ENCODE data around the gene WDR27.
"Not testable (repeated sequence)": the region's sequence is repeated elsewhere in the genome, so short reads cannot be mapped to it uniquely, and the experiment has no call there.

The WDR27 gene

DNA sequence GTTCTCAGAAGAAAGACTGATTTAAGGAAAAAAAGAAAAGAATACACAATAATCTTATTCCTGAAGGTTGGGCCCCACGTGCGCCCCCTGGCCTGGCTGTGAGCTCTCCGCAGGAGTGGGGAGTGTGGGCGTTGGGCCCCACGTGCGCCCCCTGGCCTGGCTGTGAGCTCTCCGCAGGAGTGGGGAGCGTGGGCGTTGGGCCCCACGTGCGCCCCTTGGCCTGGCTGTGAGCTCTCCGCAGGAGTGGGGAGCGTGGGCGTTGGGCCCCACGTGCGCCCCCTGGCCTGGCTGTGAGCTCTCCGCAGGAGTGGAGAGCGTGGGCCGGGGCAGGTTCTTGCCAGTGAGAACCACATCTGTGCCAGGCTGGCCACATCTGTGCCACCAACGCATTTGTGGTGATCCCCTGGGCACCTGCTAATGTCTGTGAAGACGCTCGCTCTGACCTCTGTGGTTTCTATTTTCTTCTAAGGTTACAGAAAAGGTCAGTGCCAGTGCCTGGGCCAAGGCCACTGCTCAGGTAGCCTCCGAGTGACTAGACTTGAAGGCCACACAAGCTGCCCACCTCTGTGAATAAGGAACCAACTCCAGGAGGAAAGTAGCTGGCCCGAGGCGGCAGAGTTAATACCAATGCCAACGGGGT lies 41.0 kb downstream of the WDR27 start:
- no peak for DNase-seq

DNA sequence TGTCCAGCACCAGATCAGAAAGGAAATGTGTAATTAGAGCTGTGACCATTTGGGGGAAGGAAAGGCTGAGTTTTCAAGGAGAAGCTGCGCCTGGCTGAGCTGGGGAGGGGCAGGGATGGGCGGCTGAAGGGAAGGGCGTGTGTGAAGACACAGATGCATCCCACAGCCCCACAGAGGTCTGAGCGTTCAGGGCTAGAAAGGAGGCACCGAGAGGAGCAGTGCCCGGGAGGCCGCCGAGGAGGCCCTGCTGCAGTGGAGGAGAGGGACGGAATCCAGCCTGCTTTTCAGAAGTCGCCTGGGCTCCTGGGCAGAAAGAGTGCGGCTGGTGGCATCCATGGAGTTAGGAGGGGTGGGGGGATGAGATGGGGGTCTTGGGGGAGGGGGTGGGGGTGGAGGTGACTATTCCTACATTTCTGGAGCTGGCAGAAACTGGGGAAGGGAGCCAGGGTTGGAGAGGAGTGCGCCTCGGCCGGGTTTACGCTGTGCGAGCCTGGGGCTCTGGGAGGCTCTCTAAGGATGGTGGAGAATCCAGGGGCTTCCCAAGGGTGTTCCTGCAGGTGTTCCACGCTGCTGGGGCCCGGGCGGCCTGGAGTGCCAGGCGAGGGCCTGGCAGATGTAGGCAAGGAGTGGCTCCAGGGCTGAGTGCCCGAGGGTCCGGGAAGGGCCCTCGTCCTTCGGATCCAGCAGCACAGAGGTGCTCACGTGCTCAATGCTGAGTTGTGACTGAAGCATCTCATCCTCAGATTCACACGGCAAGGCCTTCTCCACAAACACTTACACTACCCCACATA lies 41.8 kb downstream of the WDR27 start:
- DNase-seq: no peak

DNA sequence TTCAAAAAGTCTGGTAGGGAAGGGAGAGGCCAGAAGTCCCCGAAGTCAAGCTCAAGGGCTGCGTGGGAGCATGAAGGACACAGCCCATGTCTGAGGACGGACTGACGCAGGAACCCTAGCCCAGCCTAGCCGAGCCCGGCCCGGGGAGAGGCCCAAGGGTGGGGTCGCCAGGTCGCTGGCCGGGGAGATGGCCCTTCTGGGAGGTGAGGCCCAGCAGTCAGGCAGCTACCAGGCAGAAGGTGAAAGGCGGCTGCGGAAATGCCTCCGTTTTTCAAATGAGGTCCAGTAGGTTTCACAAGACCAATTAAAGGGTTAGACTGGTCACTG lies 44.6 kb downstream of the WDR27 start:
- no peak for DNase-seq

DNA sequence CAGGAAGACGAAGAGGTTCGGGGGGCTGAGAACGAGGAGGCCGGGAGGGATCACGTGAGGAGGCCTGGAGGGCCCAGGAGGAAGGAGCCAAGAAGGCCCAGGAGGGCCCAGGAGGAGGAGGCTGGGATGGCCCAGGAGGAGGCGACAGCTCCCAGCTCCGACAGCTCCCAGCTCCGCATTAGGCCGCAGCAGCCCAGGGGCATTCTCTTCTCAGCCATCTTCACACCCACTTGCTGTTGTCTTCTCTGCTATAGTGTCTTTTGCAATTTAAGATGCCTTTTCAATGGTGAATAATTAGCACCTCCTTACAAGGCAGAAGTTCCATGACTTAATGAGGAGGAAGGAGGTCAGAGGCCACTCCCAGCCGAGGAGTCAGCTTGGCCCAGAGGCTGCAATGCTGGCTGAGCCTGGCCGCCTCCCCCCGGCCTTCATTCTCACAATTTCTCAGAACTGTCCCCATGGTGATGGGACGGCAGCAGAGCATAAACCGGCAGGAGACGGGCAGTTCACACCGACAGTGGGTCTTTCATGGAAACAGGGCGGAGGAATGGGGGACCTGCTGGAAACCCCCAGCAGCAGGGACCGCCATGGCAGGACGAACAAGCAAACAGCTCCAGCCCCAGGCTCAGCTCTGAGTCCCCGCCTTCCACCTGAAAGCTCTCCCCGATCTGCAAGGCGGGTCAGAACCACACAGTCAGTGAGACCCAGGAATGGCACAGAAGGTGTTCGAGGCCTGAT lies 45.1 kb downstream of the WDR27 start:
- DNase-seq: no peak

DNA sequence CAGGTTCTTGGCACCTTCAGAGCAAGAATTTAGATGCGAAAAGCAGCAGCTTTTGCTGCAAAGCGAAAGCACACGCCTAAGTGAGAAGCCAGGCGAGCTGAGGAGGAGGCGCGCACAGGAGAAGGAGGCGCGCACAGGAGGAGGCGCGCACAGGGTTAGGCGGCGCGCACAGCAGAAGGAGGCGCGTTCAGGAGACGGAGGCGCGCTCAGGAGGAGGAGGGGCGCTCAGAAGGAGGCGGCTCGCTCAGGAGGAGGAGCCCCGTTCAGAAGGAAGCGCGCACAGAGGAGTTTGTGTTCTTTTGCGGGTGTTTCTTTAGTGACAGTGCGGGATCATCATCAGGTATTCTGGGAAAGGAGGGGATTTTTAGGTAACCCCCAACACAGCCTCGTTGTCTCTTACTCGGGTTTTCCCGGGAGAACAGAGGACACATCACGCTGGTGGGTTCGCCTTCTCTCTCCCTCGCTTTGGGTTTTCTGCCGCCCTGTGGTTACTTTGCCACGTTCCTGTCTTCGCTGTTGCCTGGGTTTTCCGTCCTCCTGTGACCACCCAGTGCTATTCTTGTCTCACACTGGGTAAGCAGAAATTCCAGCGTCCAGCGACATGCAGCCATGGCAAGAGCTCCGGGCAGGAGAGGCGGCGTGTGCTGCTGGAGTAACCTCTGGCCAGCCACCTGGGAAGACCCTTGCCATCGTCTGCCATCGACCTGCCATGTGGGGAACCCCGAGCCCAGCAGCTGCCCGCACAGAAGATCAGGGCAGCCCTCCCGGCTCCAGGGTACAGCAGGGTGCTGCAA lies 47.0 kb downstream of the WDR27 start:
- peak; percentile 58 to 67 for DNase-seq

DNA sequence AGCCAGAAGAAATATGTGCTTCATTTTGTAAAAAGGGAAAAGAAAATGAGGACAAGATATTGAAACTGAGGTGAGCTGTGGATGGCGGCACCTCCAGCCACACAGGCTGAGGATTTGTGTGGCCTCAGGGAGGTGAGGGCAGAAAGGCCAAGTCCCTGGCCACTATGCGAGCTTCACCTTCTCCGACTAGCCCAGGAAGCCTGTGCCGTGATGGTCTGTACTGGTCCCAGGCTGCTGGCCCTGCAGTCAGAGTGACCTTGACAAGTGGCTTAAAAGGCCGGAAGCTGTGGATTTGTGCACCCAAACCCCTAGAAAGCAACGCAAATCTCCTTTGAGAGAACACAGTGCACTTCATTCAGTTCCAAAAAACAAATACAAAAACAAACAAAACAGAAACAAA lies 48.1 kb downstream of the WDR27 start:
- no peak for DNase-seq

DNA sequence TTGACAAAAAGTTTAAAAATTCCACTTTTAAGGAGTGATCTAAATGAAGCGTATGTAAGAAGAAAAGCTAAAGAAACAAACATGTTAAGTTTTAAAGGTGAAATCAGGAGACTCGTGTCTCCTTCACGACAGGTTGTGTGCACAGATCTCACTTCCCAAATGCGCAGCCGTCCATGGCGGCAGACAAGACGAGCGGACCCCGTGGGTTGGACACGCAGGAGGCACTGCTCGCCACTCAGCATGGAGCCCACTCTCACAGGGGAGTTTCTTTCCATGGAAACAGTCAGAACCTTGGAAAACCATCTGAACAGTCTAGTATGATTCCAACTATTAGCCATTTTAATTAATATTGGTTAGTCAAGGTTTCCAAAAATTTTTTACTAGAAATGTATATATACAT lies 48.9 kb downstream of the WDR27 start:
- DNase-seq: no peak

DNA sequence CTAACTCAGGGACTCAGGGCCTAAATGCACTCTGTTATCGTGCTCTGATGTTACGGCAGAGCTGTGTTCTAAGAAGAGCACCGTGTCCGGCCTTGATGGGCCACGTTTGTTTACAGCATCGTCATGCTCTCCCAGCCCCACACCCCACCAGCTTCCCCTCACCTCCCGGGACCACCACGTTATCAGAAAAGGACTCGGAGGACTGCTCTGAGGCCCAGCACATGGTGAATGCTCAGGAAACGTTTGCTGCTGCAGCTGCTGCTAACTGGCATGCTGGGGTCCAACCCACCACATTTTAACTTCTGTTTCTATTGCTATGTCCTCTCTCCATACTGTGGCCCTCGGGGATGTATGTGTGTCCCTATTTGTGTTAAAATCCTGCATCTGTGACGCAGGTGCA lies 50.3 kb downstream of the WDR27 start:
- no peak for DNase-seq

DNA sequence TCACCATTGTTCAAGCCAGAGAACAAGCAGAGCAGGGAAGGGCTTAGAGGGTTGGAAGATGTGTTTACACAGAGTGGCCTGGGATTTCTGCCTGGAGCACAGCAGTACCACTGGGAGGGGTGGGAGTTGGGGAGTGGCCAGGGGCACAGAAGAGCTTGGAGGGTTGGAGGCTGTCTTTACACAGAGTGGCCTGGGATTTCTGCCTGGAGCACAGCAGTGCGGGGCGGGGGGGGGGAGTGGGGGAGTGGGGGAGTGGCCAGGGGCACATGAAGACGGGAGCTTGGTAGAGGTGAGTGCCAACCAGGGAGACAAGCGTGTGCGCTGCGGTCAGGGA lies 50.9 kb downstream of the WDR27 start:
- DNase-seq: no peak

DNA sequence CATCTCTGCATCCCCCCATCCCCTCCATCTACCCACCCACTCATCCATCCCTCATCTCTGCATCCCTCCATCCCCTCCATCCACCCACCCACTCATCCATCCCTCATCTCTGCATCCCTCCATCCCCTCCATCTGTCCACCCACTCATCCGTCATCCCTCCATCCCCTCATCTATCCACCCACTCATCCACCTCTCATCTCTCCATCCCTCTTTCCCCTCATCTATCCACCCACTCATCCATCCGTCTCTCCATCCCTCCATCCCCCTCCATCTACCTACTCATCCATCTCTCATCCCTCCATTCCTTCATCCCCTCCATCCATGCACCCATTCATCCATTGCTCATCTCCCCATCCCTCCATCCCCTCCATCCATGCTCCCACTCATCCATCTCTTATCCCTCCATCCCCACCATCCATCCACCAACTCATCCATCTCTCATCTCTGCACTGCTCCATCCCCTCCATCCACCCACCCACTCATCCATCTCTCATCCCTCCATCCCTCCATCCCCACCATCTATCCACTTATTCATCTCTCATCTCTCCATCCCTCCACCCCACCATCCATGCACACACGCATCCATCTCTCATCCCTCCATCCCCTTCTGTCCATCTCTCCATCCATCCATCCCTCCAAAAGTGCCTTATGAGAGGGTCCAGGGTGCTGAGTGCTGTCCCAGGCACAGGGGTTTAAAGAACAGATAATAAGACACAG lies 51.4 kb downstream of the WDR27 start:
- no peak for DNase-seq

DNA sequence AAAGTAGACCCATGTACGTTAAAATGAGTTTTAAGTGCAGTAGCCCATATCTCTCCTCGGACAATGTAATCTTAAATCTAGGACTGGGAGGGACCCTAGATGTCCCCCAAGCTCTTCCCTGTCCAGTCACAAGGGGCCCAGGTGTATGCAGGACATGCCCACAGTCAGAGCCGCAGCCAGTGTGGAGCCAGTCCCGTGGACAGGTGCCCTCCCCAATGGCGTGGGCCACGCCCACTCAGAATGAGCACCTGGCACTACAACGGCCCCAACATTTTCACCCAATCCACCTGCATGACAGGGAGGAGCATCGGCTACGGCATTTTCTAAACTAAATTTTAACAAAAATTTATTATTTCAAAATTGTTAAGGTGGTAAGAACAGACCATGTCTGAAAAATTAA lies 53.2 kb downstream of the WDR27 start:
- no peak for DNase-seq

DNA sequence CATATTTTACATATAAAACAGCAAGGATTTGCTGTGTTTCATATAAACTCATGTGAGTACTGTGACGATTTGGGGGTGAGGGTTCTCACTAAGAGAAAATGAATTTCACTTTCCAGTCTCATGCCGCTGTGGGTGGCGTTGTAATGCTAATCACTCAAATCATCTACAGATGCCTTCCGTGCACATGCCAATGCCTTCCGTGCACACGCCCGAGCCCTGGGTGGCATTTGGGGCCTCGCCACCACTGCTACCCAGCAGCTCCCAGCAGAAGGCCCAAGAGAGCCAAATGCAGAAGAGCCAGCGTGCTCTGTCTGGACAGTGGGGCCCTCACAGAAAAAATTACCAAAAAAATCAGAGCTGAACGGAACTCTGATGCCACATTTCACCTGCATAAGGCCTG lies 53.7 kb downstream of the WDR27 start:
- no peak for DNase-seq

DNA sequence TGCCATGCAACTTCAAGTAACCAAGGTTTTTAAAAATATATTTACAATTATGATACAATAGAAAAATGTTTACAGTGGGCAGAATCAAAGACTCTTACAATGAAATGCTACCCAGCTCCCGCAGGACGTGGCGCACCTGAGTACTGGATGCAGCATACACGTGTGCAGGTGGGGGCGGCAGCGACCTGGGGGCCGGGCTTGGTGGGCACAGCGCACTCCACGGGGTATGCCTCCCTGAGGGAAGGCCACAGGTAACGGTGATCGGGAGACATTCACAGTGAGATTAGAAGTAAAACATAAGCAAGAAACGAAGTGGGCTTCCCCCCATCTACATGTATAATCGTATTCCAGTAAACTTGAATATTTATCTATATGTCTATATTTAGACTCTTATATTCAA lies 54.2 kb downstream of the WDR27 start:
- DNase-seq: no peak

DNA sequence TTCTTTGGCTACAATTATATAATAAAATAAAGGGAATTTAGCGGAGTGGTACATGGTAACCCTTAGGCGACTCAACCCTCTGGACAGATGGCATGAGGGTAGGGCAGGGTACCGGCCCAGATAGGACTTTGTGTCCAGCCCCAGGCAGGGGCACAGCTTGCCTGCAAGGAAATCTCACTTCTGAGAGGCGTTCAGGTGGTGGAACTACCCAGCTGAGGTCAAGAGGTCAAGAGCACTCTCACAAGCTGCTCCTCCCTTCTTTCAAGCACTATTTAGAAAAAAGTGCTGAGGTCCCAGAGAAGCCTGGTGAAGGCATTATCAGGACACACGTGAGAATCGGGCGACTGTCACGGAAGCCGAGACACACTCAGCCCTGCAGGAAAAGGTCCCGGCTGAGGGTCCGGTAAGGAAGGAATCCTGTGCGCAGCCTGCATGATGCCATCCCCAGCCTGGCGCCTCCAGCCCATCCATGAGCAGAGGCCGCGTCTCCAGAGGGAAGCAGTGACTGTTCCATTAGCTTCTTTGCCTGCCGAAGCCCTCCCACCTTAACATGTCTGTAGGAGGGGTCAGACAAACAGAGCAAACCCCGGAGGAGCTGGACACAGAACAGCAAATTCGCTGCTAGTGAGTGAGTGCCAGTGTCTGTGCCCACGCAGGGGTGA lies 54.8 kb downstream of the WDR27 start:
- no peak for DNase-seq

DNA sequence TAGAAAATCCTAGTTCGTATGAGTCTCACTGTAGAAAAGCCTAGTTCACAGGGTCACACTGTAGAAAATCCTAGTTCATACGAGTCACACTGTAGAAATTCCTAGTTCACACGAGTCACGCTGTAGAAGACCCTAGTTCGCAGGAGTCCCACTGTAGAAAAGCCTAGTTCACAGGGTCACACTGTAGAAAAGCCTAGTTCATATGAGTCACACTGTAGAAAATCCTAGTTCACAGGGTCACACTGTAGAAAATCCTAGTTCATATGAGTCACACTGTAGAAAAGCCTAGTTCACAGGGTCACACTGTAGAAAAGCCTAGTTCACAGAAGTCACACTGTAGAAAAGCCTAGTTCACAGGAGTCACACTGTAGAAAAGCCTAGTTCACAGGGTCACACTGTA lies 56.4 kb downstream of the WDR27 start:
- not testable (repeated sequence) for DNase-seq

DNA sequence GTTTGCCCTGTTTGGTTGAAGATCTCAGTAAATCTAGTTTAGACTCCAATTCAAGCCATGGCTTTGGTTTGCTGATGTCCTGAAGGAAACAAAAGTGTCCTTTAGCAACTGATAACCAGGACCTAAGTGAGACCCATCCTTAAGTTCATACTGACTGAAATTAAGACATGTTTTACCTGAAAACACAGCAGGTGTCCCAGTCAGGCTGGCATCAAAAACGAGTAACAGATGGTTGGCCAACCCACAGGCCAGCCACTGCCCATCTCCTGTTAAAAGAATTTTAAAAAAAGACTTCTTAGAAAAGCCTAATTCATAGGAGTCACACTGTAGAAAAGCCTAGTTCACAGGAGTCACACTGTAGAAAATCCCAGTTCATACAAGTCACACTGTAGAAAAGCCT lies 58.3 kb downstream of the WDR27 start:
- DNase-seq: no peak

DNA sequence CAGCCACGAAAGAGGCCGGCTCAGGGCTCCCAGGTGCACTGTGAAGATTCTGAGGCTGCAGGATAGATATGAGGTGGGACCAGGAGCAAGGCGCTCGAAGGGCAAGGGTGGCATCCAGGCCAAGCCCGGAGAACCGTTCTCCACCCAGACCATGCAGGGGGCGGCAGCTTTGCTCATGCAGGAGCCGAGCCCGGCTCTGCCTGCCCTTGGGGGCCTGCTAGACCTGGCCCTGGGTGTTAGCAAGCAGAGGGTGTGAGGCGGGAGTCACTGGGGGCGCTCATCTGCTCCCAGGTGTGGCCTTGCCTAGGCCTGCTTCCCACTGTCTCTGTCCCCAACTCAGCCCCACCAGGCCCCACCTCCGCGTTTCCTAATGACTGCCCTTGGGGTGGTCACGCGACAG lies 59.4 kb downstream of the WDR27 start:
- no peak for DNase-seq

DNA sequence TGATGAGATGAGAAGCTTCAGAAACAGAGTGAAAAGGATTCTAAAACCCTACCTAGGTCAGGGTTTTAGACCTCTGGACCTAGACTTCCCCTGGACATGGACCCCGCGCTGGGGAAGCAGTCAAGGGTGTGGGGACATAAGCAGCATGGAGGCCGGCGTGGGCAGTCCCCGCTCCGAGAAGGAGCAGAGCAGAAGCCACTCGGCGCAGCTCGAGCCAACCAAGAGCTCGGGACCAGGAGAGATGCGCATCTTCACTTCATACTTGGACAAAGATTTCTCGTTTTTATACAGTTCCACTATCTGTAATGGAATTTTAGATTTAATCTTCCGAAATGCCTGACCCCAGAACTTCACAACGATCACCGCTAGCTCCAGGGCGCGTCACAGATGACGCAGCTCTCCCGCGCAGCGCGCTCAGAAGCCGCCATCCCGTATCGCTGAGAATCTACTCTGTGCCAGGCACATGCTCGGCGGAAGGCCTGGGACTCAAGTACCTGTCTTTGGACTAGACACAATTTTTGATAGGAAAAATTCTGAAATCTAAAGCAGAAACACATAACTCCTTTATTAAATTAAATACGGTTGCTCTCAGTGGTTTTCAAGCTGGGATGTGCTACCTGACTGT lies 60.3 kb downstream of the WDR27 start:
- no peak for DNase-seq

DNA sequence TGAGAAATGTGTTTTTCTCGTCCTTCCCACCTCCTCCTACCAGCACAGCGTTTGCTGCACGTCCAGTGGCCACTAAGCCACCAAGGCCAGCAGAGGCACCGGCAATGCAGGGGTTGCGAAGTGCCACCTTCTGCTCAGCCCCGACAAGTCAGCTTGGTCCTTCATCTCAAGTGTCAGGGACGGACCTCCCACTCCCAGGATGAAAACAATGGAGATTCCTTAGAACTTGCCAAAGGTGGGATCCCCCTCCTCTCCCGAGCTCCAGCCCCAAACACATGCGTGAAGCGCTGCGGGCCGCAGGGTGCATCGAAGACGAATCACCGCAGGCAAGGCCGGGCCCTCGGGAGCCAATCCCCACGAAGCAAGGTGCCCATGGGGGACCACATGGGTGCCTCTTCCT lies 60.8 kb downstream of the WDR27 start:
- no peak for DNase-seq

DNA sequence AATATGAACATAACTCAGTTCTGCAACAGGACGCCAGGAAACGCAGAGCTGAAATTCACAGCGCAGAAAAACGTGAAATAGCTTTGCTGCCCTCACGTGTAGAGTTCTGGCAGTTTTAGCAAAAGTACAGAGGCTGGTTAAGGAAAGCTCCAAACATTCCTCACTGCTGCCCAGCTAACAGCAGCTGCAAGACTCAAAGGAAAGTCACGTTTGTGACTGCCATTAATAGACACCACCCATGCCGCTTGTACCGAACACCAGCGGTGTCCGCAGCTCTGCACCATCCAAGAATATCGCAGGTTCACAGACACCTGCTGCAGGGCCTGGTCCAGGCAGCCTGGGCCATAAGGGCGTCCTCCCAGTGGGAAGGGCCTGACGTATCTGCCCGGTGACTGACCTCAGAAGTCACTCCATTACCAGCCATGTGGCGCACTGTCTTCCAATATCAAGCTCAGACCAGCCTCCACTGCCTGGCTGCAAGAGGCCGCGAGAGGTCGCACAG lies 61.4 kb downstream of the WDR27 start:
- no peak for DNase-seq

DNA sequence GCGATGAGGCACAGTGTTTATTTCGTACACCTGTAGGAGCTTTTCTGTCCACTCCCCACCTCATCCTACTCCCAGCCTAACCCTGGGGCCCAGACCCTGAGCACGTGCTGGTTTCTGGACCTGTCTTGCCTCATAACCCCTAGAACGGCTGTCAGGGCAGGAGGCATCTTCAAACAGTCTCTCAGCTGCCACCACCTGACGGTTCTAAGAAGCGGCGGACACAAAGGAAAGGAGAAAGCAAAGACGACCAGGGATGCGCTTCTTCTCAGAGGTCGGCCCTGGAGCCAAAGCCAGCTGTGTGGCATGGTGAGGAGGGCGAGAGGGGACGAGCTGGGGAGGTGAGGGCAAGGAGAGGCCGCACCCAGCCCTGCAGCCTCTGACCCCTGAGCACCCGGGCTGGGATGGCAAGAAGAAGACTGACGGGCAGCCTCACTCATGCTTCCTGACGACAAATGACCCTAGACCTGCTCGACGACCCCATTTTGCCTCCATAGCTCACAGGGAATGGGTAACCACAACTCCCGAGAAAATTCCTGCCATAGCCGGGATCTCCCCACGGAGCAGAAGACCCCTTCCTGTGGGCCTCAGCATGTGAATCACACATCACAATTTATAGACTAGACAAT lies 62.1 kb downstream of the WDR27 start:
- DNase-seq: no peak
